PFSK-1 (cell line): ENCODE results near the gene WDR20.

Source experiments
- POLR2AphosphoS5 ChIP-seq: IDR thresholded peaks from 2 replicates; pipeline ENCODE4 v1.6.1; 2012; ENCODE audit warnings: low read depth, mild to moderate bottlenecking, control low read depth, low read length, moderate library complexity
- TAF1 ChIP-seq: IDR thresholded peaks from 2 replicates; pipeline ENCODE4 v1.6.1; 2012; ENCODE audit warnings: low read length, control low read depth, borderline replicate concordance; ENCODE audit not compliant: insufficient read depth

GRCh38 chr14:102212845-102213244, 73.1 kb downstream of the WDR20 start:
- TF ChIP-seq TAF1 = no peak
- no peak for TF ChIP-seq POLR2AphosphoS5
